Urinary bladder (tissue), 4 donors: ENCODE results near the gene SAMD11. TPM values are rescaled to one million over a fixed set of nuclear protein-coding genes. Genes with fewer than 3 reads are reported as not detected.
"Not testable (repeated sequence)": the region's sequence is repeated elsewhere in the genome, so short reads cannot be mapped to it uniquely, and the experiment has no call there.

Experiments used
- DNase-seq: peaks from one replicate; pipeline ENCODE4 v3.0.0-alpha.2; 2015; ENCODE audit errors: extremely low spot score
- H3K27ac ChIP-seq: one replicate; pipeline ENCODE4 v1.5.1; 2013; ENCODE audit warnings: low read depth, mild to moderate bottlenecking, moderate library complexity
- H3K36me3 ChIP-seq: one replicate; pipeline ENCODE4 v1.6.1; 2013; ENCODE audit warnings: mild to moderate bottlenecking, moderate library complexity; ENCODE audit not compliant: insufficient read depth
- H3K4me1 ChIP-seq: one replicate; pipeline ENCODE4 v1.6.1; 2013; ENCODE audit warnings: mild to moderate bottlenecking, moderate library complexity; ENCODE audit not compliant: insufficient read depth
- H3K4me3 ChIP-seq: one replicate; pipeline ENCODE4 v1.5.1; 2013; ENCODE audit warnings: low read depth, low read length
- WGBS: extraction: QIAGEN DNeasy Blood & Tissue Kit; methylation state at CpG from one replicate; pipeline ENCODE4 v1.1.7; 2013; 5-methylcytosine and 5-hydroxymethylcytosine counted together
- polyA plus RNA-seq: library from polyadenylated mRNA; stranded (reverse); fragments of 200-250 nt; gene quantifications from one replicate; pipeline ENCODE4 v1.2.3, GENCODE V29; 2013
- total RNA-seq: library from RNA; depleted of rRNA; stranded (reverse); fragments of >200 nt; gene quantifications from one replicate; pipeline ENCODE4 v1.2.3, GENCODE V29; 2014
- donor health status: healthy with polysubstance abuse.
- donor health status: healthy.

SAMD11 gene
- total and polyA plus RNA-seq, 2 donors, result 18.1 to 23.3 TPM

- WGBS, result 56% methylated on average over 16 of the region's 39 CpGs
- not testable (repeated sequence) for DNase-seq
These were observed 53.1 kb downstream of the SAMD11 start for GRCh38 chr1:976791-977190.

GRCh38 chr1:978069-978834 lies 54.5 kb downstream of the SAMD11 start:
- no peak for DNase-seq
- Histone ChIP-seq H3K36me3 (no peaks in the 10 kb centered on the region), H3K4me3 (no peak overlapping the region), H3K27ac (no peak overlapping the region), H3K4me1 (no peaks in the 10 kb centered on the region)
- 87% methylated on average over 44 of the region's 44 CpGs for WGBS

More at GRCh38 chr1:976791-977190, 53.1 kb downstream of the SAMD11 start:
- not testable (repeated sequence) for H3K4me3 ChIP-seq, H3K27ac ChIP-seq, H3K36me3 ChIP-seq, H3K4me1 ChIP-seq

DNA sequence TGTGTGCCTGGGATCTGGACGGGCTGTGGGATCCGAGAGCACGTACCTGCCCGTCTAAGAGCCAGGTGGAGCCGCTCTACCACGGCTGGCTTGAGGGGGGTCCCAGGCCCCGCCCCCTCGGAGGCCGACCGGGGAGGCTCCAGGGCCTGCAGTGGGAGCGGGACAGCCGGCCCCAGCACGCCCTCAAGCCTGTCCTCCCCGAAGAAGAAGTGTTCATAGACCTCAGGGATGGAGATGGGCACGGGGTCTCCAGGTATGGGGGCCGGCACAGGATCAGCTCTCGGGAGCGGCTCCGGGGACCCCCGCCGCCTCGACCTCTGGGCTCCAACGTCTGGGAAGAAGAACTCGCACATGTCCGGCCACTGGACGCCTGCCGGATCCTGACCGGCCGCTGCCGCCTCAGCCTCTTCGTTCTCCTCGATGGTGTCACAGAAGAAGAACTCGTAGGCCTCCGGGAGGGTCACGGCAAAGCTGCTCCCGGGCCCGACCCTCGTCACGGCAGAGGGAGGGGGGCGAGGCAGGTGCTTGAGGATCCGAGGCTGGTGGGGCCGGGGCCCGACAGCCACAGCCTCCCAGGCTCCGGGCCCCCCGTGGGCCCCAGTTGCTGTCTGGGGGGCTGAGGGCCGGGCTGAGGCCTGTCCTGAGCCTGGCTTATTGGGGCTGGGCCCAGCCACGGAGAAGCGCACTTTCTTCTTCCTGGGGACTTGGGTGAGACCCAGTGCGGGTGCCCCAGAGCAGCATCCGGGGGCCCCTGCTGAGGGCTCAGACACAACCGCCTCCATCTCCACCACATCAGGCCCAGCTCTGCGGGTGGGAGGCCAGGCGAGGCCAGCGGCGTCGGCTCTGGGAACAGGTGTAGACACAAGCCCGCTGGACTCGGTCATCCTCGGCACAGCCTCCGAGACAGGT lies 55.4 kb downstream of the SAMD11 start:
- Histone ChIP-seq H3K4me3 (no peak overlapping the region), H3K4me1 (no peaks in the 10 kb centered on the region), H3K27ac (no peak overlapping the region), H3K36me3 (no peaks in the 10 kb centered on the region)
- WGBS, result 87% methylated on average over 60 of the region's 60 CpGs
- DNase-seq, result no peak

GRCh38 chr1:979744-980072 lies 56.0 kb downstream of the SAMD11 start:
- Histone ChIP-seq H3K4me1 (no peaks in the 10 kb centered on the region), H3K27ac (no peak overlapping the region), H3K36me3 (no peaks in the 10 kb centered on the region), H3K4me3 (no peak overlapping the region)
- DNase-seq, result no peak
- WGBS, result 85% methylated on average over 9 of the region's 9 CpGs

GRCh38 chr1:980137-980571 lies 56.4 kb downstream of the SAMD11 start:
- H3K27ac ChIP-seq, result no peak overlapping the region
- WGBS, result 75% methylated on average over 13 of the region's 13 CpGs

GRCh38 chr1:980602-981395 lies 57.1 kb downstream of the SAMD11 start:
- 66% methylated on average over 35 of the region's 35 CpGs for WGBS
- no peaks in the 10 kb centered on the region for H3K36me3 ChIP-seq
- H3K4me3 ChIP-seq, result no peak overlapping the region
- no peaks in the 10 kb centered on the region for H3K4me1 ChIP-seq
- DNase-seq, result no peak
- no peak overlapping the region for H3K27ac ChIP-seq

More at GRCh38 chr1:980137-980571, 56.4 kb downstream of the SAMD11 start:
- no peak overlapping the region for H3K4me3 ChIP-seq
- no peaks in the 10 kb centered on the region for H3K36me3 ChIP-seq
- DNase-seq, result no peak
- no peaks in the 10 kb centered on the region for H3K4me1 ChIP-seq

- WGBS, result 76% methylated on average over 21 of the region's 21 CpGs
- Histone ChIP-seq H3K36me3 (no peaks in the 10 kb centered on the region), H3K4me3 (no peak overlapping the region), H3K27ac (no peak overlapping the region), H3K4me1 (no peaks in the 10 kb centered on the region)
- no peak for DNase-seq
These were observed 57.8 kb downstream of the SAMD11 start for GRCh38 chr1:981491-981954.

- no peak within 1 kb of the TSS for H3K27ac ChIP-seq
- no peak for DNase-seq
- 65% methylated on average over 28 of the region's 28 CpGs for WGBS
- H3K36me3 ChIP-seq, result no peaks in the 10 kb centered on the region
- H3K4me1 ChIP-seq, result no peaks in the 10 kb centered on the region
- H3K4me3 ChIP-seq, result no peak within 1 kb of the TSS
These were observed 58.3 kb downstream of the SAMD11 start, which contains the start of gene PERM1 for GRCh38 chr1:981955-982558. Gene PERM1 (minus strand): TSS chr1:982093. CDS start chr1:981029, 1,064 bp downstream.

- H3K27ac ChIP-seq, result no peak overlapping the region
- no peak overlapping the region for H3K4me3 ChIP-seq
- H3K36me3 ChIP-seq, result no peaks in the 10 kb centered on the region
- DNase-seq, result no peak
- WGBS, result 81% methylated on average over 43 of the region's 43 CpGs
- H3K4me1 ChIP-seq, result no peaks in the 10 kb centered on the region
These were observed 59.2 kb downstream of the SAMD11 start for GRCh38 chr1:982765-983436.

- Histone ChIP-seq H3K36me3 (no peaks in the 10 kb centered on the region), H3K4me1 (no peaks in the 10 kb centered on the region), H3K27ac (no peak overlapping the region), H3K4me3 (no peak overlapping the region)
- 17% methylated on average over 29 of the region's 29 CpGs for WGBS
- no peak for DNase-seq
These were observed 60.2 kb downstream of the SAMD11 start for GRCh38 chr1:983798-984475.

DNA sequence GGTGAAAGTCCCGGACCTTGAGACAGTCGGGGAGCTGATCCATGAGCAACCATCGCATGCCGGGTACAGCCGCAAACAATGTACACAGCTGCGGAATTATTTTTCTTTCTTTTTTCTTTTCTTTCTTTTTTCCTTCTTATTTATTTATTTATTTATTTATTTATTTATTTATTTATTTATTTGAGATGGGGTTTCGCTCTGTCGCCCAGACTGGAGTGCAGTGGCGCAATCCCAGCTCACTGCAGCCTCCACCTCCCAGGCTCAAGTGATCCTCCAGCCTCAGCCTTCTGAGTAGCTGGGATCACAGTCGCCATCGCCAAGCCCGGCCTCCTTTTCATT lies 60.7 kb downstream of the SAMD11 start:
- H3K27ac ChIP-seq, result no peak overlapping the region
- no peak for DNase-seq
- no peaks in the 10 kb centered on the region for H3K36me3 ChIP-seq
- WGBS, result 57% methylated on average over 12 of the region's 12 CpGs
- H3K4me1 ChIP-seq, result no peaks in the 10 kb centered on the region
- no peak overlapping the region for H3K4me3 ChIP-seq

DNA sequence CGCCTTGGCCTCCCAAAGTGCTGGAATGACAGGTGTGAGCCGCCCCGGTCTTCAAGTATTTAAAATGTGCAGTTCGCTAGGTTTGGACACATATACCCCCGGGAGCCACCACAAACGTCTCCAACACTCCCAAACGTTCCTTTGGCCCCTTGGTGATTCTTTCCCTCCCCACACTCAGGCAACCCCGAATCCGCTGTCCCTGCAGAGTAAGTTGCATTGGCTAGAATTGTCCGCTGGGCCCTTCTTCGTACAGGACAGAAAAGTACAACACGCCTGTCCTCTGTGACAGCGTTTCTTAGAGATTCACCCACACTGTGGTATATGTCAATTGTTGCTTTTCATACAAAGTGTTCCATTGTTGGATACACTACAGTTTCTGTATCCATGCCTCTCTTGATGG lies 61.4 kb downstream of the SAMD11 start:
- 75% methylated on average over 13 of the region's 13 CpGs for WGBS
- Histone ChIP-seq H3K36me3 (no peaks in the 10 kb centered on the region), H3K4me3 (no peak overlapping the region), H3K4me1 (no peaks in the 10 kb centered on the region), H3K27ac (no peak overlapping the region)
- DNase-seq, result no peak
